Prostate gland (tissue), 2 donors: Measurements from ENCODE around the gene CFAP43.

ENCODE experiments used
- CTCF ChIP-seq, 4 experiments: fragments of 200-600 bp in 2 of 4; fragments of 450-650 bp in 2 of 4; sonication (generic) in 2 of 4; IDR thresholded peaks; 1 replicate in 3 of 4; 2 replicates in 1 of 4; pipeline ENCODE4 v1.5.1; 2016 to 2019; ENCODE audit warnings: antibody characterized with exemption in 4 of 4, mild to moderate bottlenecking in 2 of 4, moderate library complexity in 2 of 4
- POLR2A ChIP-seq: fragments of 450-650 bp; IDR thresholded peaks from one replicate; pipeline ENCODE4 v1.6.1; 2016; ENCODE audit warnings: antibody characterized with exemption, mild to moderate bottlenecking
- POLR2AphosphoS5 ChIP-seq: sonication (generic); formaldehyde crosslinking; IDR thresholded peaks from one replicate; pipeline ENCODE4 v1.6.1; 2017; ENCODE audit warnings: antibody characterized with exemption

GRCh38 chr10:104251443-104251842 is 19.3 kb upstream of the CFAP43 start:
- TF ChIP-seq POLR2A (no peak), CTCF (IDR thresholded peaks at IDR 0.05) (no peak), POLR2AphosphoS5 (no peak)
